Measurements from ENCODE around the gene AAK1. TPM values are rescaled to one million over a fixed set of nuclear protein-coding genes. Genes with fewer than 3 reads are reported as not detected.

AAK1 gene
- total and polyA plus RNA-seq, 10 of the 15 experiments (the other 5 are each of a cell fraction or from before 2014, with no cell fraction given) = 2.9 to 41.4 (median 17.5) TPM

DNA sequence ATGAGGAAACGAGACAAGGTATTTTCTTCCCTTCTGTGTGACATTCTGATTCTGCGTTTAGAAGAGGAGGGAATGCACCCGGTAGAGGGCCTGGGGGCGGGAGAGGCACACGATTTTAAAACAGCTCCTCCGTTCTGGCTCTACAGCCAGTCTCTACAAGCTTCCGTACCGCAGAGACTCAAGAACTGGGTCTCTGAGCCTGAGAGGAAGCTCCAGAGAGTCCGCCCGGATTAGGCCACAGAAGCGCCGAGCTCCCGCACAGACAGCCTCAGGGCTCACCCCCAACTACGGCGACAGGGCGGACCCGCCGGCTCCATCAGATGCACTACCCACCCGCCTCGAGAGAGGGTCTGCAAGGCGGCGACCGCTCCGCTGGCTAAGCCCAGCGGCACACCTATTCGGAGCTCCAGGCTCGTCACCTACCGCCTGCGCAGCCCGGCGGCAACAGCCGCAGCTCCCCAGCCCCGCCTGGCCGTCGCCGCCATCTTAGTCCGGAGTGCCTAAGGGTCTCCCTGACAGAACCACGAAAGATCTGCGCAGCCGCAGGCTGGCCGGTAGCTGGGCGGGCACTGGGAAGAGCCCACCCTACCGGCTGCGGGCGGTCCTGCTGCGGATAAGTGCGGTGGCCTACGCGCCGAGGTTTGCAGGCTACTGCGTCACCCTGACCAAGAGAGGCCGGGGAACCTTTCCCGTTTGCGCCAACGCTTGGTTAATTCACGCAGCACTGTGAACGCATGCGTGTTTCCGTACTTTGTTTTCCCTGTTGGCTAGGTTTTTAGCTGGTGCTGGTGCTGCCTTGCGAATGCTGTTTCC lies 206.4 kb downstream of the AAK1 start, which contains the start of gene NFU1 (continued):
- TF ChIP-seq, protein P1, sequence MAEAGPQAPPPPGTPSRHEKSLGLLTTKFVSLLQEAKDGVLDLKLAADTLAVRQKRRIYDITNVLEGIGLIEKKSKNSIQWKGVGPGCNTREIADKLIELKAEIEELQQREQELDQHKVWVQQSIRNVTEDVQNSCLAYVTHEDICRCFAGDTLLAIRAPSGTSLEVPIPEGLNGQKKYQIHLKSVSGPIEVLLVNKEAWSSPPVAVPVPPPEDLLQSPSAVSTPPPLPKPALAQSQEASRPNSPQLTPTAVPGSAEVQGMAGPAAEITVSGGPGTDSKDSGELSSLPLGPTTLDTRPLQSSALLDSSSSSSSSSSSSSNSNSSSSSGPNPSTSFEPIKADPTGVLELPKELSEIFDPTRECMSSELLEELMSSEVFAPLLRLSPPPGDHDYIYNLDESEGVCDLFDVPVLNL (IDR thresholded peaks at IDR 0.05; ENCODE audit: low read depth, low read length) = peak; percentile 82
- TF ChIP-seq, protein P2, sequence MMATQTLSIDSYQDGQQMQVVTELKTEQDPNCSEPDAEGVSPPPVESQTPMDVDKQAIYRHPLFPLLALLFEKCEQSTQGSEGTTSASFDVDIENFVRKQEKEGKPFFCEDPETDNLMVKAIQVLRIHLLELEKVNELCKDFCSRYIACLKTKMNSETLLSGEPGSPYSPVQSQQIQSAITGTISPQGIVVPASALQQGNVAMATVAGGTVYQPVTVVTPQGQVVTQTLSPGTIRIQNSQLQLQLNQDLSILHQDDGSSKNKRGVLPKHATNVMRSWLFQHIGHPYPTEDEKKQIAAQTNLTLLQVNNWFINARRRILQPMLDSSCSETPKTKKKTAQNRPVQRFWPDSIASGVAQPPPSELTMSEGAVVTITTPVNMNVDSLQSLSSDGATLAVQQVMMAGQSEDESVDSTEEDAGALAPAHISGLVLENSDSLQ (IDR thresholded peaks at IDR 0.05) = no peak; the same call in 1 of the 2 replicates
- TF ChIP-seq BRCA1 (IDR thresholded peaks at IDR 0.05; ENCODE audit: low read depth, low read length) (no peak), NFYB (IDR thresholded peaks at IDR 0.05; ENCODE audit: insufficient read depth, low read depth, low read length) (no peak), FOXK2 (IDR thresholded peaks at IDR 0.05) (no peak), KLF5 (IDR thresholded peaks at IDR 0.05; ENCODE audit: partially characterized antibody) (no peak), IRF4 (IDR thresholded peaks at IDR 0.05; ENCODE audit: low read depth, low read length) (peak; percentile 46; the same call in 1 of the 2 replicates), ZZZ3 (IDR thresholded peaks at IDR 0.05; ENCODE audit: control insufficient read depth, insufficient read length, low read depth) (no peak), MTA2 (IDR thresholded peaks at IDR 0.05; ENCODE audit: low read depth) (peak; percentile 73), CBFB (IDR thresholded peaks at IDR 0.05; ENCODE audit: low read depth) (peak; percentile 53; the same call in 1 of the 2 replicates), SUZ12 (IDR thresholded peaks at IDR 0.05; ENCODE audit: unreplicated experiment) (no peak), DPF2 (IDR thresholded peaks at IDR 0.05) (peak; percentile 77), HDGF (IDR thresholded peaks at IDR 0.05) (peak; percentile 73; the same call in 1 of the 2 replicates), TCF12 (IDR thresholded peaks at IDR 0.05; ENCODE audit: low read depth, low read length) (0 out of 2 replicates have a peak, but pooled peaks have one; percentile 3), MTA3 (IDR thresholded peaks at IDR 0.05; ENCODE audit: borderline replicate concordance, low read length) (no peak)
- TF ChIP-seq, protein P3, sequence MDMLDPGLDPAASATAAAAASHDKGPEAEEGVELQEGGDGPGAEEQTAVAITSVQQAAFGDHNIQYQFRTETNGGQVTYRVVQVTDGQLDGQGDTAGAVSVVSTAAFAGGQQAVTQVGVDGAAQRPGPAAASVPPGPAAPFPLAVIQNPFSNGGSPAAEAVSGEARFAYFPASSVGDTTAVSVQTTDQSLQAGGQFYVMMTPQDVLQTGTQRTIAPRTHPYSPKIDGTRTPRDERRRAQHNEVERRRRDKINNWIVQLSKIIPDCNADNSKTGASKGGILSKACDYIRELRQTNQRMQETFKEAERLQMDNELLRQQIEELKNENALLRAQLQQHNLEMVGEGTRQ (IDR thresholded peaks at IDR 0.05; ENCODE audit: borderline replicate concordance, low read depth, low read length) = no peak
- TF ChIP-seq, protein P4, sequence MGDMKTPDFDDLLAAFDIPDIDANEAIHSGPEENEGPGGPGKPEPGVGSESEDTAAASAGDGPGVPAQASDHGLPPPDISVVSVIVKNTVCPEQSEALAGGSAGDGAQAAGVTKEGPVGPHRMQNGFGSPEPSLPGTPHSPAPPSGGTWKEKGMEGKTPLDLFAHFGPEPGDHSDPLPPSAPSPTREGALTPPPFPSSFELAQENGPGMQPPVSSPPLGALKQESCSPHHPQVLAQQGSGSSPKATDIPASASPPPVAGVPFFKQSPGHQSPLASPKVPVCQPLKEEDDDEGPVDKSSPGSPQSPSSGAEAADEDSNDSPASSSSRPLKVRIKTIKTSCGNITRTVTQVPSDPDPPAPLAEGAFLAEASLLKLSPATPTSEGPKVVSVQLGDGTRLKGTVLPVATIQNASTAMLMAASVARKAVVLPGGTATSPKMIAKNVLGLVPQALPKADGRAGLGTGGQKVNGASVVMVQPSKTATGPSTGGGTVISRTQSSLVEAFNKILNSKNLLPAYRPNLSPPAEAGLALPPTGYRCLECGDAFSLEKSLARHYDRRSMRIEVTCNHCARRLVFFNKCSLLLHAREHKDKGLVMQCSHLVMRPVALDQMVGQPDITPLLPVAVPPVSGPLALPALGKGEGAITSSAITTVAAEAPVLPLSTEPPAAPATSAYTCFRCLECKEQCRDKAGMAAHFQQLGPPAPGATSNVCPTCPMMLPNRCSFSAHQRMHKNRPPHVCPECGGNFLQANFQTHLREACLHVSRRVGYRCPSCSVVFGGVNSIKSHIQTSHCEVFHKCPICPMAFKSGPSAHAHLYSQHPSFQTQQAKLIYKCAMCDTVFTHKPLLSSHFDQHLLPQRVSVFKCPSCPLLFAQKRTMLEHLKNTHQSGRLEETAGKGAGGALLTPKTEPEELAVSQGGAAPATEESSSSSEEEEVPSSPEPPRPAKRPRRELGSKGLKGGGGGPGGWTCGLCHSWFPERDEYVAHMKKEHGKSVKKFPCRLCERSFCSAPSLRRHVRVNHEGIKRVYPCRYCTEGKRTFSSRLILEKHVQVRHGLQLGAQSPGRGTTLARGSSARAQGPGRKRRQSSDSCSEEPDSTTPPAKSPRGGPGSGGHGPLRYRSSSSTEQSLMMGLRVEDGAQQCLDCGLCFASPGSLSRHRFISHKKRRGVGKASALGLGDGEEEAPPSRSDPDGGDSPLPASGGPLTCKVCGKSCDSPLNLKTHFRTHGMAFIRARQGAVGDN (IDR thresholded peaks at IDR 0.05) = peak; percentile 93
- TF ChIP-seq, protein P5, sequence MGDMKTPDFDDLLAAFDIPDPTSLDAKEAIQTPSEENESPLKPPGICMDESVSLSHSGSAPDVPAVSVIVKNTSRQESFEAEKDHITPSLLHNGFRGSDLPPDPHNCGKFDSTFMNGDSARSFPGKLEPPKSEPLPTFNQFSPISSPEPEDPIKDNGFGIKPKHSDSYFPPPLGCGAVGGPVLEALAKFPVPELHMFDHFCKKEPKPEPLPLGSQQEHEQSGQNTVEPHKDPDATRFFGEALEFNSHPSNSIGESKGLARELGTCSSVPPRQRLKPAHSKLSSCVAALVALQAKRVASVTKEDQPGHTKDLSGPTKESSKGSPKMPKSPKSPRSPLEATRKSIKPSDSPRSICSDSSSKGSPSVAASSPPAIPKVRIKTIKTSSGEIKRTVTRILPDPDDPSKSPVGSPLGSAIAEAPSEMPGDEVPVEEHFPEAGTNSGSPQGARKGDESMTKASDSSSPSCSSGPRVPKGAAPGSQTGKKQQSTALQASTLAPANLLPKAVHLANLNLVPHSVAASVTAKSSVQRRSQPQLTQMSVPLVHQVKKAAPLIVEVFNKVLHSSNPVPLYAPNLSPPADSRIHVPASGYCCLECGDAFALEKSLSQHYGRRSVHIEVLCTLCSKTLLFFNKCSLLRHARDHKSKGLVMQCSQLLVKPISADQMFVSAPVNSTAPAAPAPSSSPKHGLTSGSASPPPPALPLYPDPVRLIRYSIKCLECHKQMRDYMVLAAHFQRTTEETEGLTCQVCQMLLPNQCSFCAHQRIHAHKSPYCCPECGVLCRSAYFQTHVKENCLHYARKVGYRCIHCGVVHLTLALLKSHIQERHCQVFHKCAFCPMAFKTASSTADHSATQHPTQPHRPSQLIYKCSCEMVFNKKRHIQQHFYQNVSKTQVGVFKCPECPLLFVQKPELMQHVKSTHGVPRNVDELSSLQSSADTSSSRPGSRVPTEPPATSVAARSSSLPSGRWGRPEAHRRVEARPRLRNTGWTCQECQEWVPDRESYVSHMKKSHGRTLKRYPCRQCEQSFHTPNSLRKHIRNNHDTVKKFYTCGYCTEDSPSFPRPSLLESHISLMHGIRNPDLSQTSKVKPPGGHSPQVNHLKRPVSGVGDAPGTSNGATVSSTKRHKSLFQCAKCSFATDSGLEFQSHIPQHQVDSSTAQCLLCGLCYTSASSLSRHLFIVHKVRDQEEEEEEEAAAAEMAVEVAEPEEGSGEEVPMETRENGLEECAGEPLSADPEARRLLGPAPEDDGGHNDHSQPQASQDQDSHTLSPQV (IDR thresholded peaks at IDR 0.05) = peak; percentile 79; the same call in 1 of the 2 replicates

All from GM12878 (cell line).